ENCODE data around the gene BTNL2. TPM values are rescaled to one million over a fixed set of nuclear protein-coding genes. Genes with fewer than 3 reads are reported as not detected.

The BTNL2 gene
- total and polyA plus RNA-seq, 2 donors (not counting 3 experiments of a cell fraction or from before 2014, with no cell fraction given): not detected

GRCh38 chr6:32382757-32383420 lies 24.1 kb downstream of the BTNL2 start:
- H3K79me2 ChIP-seq (ENCODE audit: control insufficient read depth, insufficient read depth, low read length): no peaks in the 10 kb centered on the region
- H3K9me3 ChIP-seq (replicated peaks; ENCODE audit: control insufficient read depth, insufficient read depth, low read length): no peaks in the 10 kb centered on the region
- no peak overlapping the region for H3K4me3 ChIP-seq (replicated peaks in 1 of 3; ENCODE audit: insufficient read depth in 1 of 3, low read depth in 1 of 3, low read length in 3 of 3)
- H3K9ac ChIP-seq (replicated peaks; ENCODE audit: extremely low read depth, insufficient read depth, low read length): no peak overlapping the region
- no TSS peak for BruUV-seq (replicated peaks)
- TF ChIP-seq MYC (IDR thresholded peaks at IDR 0.05; ENCODE audit: low read depth, low read length) (no peak), POLR2A (IDR thresholded peaks at IDR 0.05; ENCODE audit: low read depth, low read length) (no peak)
- TF ChIP-seq, protein P1, sequence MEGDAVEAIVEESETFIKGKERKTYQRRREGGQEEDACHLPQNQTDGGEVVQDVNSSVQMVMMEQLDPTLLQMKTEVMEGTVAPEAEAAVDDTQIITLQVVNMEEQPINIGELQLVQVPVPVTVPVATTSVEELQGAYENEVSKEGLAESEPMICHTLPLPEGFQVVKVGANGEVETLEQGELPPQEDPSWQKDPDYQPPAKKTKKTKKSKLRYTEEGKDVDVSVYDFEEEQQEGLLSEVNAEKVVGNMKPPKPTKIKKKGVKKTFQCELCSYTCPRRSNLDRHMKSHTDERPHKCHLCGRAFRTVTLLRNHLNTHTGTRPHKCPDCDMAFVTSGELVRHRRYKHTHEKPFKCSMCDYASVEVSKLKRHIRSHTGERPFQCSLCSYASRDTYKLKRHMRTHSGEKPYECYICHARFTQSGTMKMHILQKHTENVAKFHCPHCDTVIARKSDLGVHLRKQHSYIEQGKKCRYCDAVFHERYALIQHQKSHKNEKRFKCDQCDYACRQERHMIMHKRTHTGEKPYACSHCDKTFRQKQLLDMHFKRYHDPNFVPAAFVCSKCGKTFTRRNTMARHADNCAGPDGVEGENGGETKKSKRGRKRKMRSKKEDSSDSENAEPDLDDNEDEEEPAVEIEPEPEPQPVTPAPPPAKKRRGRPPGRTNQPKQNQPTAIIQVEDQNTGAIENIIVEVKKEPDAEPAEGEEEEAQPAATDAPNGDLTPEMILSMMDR (IDR thresholded peaks at IDR 0.05; ENCODE audit: extremely low read depth in 1 of 2, insufficient read depth in 1 of 2, low read depth in 1 of 2, low read length in 2 of 2): no peak
- H3K27me3 ChIP-seq (ENCODE audit: control insufficient read depth in 2 of 2, insufficient read depth in 2 of 2, low read length in 2 of 2): peaks cover 0 to 6% of the 10 kb centered on the region in 2 experiments
- H3K4me1 ChIP-seq (ENCODE audit: control insufficient read depth, extremely low read depth, insufficient read depth, low read length): no peaks in the 10 kb centered on the region
- CTCF ChIA-PET: no interaction called here
- H3K36me3 ChIP-seq (ENCODE audit: control insufficient read depth in 2 of 2, extremely low read depth in 1 of 2, insufficient read depth in 2 of 2, low read length in 2 of 2): no peaks in the 10 kb centered on the region
- H2AFZ ChIP-seq (ENCODE audit: low read depth, low read length): no peak overlapping the region
- dilution Hi-C loops (cut with MboI; ENCODE audit: extremely low pct_ligation_motif_present, low sequenced_read_pairs): no loop called here
- H3K9me1 ChIP-seq (replicated peaks; ENCODE audit: control insufficient read depth, extremely low read depth, insufficient read depth, low read length): no peaks in the 10 kb centered on the region
- intact Hi-C loops (cut with micrococcal nuclease): no loop called here
- no peaks in the 10 kb centered on the region for H4K20me1 ChIP-seq (replicated peaks; ENCODE audit: control insufficient read depth, extremely low read depth, insufficient read depth, low read length)
- no peak overlapping the region for H3K27ac ChIP-seq (ENCODE audit: insufficient read depth, low read depth, low read length)
- no peak overlapping the region for H3K4me2 ChIP-seq (ENCODE audit: insufficient read depth, low read length)
- no peak for FAIRE-seq
- POLR2A ChIA-PET: no interaction called here
- DNase-seq (ENCODE audit: low read depth, low spot score): no peak

- ChIA-PET CTCF (no interaction called here), POLR2A (no interaction called here)
- Histone ChIP-seq H3K9me3 (replicated peaks; ENCODE audit: control insufficient read depth, insufficient read depth, low read length) (no peaks in the 10 kb centered on the region), H3K27ac (ENCODE audit: insufficient read depth, low read depth, low read length) (no peak overlapping the region), H3K27me3 (ENCODE audit: control insufficient read depth in 2 of 2, insufficient read depth in 2 of 2, low read length in 2 of 2) (no peaks in the 10 kb centered on the region), H3K79me2 (ENCODE audit: control insufficient read depth, insufficient read depth, low read length) (no peaks in the 10 kb centered on the region), H3K4me3 (replicated peaks in 1 of 3; ENCODE audit: insufficient read depth in 1 of 3, low read depth in 1 of 3, low read length in 3 of 3) (no peak overlapping the region), H3K4me1 (ENCODE audit: control insufficient read depth, extremely low read depth, insufficient read depth, low read length) (no peaks in the 10 kb centered on the region), H3K4me2 (ENCODE audit: insufficient read depth, low read length) (no peak overlapping the region), H3K36me3 (ENCODE audit: control insufficient read depth in 2 of 2, extremely low read depth in 1 of 2, insufficient read depth in 2 of 2, low read length in 2 of 2) (no peaks in the 10 kb centered on the region), H2AFZ (ENCODE audit: low read depth, low read length) (no peak overlapping the region), H3K9me1 (replicated peaks; ENCODE audit: control insufficient read depth, extremely low read depth, insufficient read depth, low read length) (no peaks in the 10 kb centered on the region), H4K20me1 (replicated peaks; ENCODE audit: control insufficient read depth, extremely low read depth, insufficient read depth, low read length) (no peaks in the 10 kb centered on the region), H3K9ac (replicated peaks; ENCODE audit: extremely low read depth, insufficient read depth, low read length) (no peak overlapping the region)
- no TSS peak for BruUV-seq (replicated peaks)
- TF ChIP-seq EZH2 (IDR thresholded peaks at IDR 0.05; ENCODE audit: borderline replicate concordance, low read depth, low read length, severe bottlenecking) (no peak), MYC (IDR thresholded peaks at IDR 0.05; ENCODE audit: low read depth, low read length) (no peak), FOS (IDR thresholded peaks at IDR 0.05; ENCODE audit: borderline replicate concordance, insufficient read depth, low read length) (no peak), MAX (IDR thresholded peaks at IDR 0.05; ENCODE audit: insufficient read depth, insufficient read length) (no peak)
- TF ChIP-seq, protein P1 (IDR thresholded peaks at IDR 0.05; ENCODE audit: extremely low read depth in 1 of 2, insufficient read depth in 1 of 2, low read depth in 1 of 2, low read length in 2 of 2): no peak
- no peak for DNase-seq (ENCODE audit: low read depth, low spot score)
- dilution Hi-C loops (cut with MboI; ENCODE audit: extremely low pct_ligation_motif_present, low sequenced_read_pairs) (no loop called here), intact Hi-C loops (cut with micrococcal nuclease) (no loop called here)
- no peak for FAIRE-seq
Observed at GRCh38 chr6:32379545-32379944, 27.4 kb downstream of the BTNL2 start.
